ENCODE measurements around the gene SCYL3. TPM values are rescaled to one million over a fixed set of nuclear protein-coding genes. Genes with fewer than 3 reads are reported as not detected.

SCYL3 gene
- total and polyA plus RNA-seq, 8 donors, result 9.5 to 23.6 (median 20.2) TPM

GRCh38 chr1:169931795-169932231 lies 38.1 kb upstream of the SCYL3 start:
- no peak for ATAC-seq
- TF ChIP-seq CTCF (IDR thresholded peaks at IDR 0.05), result no peak
- Histone ChIP-seq H3K36me3 (no peaks in the 10 kb centered on the region), H3K9me3 (no peaks in the 10 kb centered on the region), H3K4me1 (no peaks in the 10 kb centered on the region), H3K27ac (no peak overlapping the region), H3K27me3 (no peaks in the 10 kb centered on the region), H3K4me3 (no peak overlapping the region)
- DNase-seq, result no peak
- intact Hi-C loops (cut with DNase I), result no loop called here

- Histone ChIP-seq H3K9me3 (no peaks in the 10 kb centered on the region), H3K4me3 (no peak overlapping the region), H3K4me1 (no peaks in the 10 kb centered on the region), H3K27me3 (no peaks in the 10 kb centered on the region), H3K27ac (no peak overlapping the region), H3K36me3 (no peaks in the 10 kb centered on the region)
- no peak for DNase-seq
- ATAC-seq, result no peak
- TF ChIP-seq CTCF (IDR thresholded peaks at IDR 0.05), result no peak
- intact Hi-C loops (cut with DNase I), result no loop called here
These were observed 35.5 kb upstream of the SCYL3 start for GRCh38 chr1:169929210-169929526.

GRCh38 chr1:169928438-169929209 lies 34.9 kb upstream of the SCYL3 start:
- peak; percentile 32 to 60 for TF ChIP-seq CTCF (IDR thresholded peaks at IDR 0.05)
- ATAC-seq (peak; percentile 66), DNase-seq (peak in 1 of 4 donors; percentile 53)
- Histone ChIP-seq H3K4me1 (no peaks in the 10 kb centered on the region), H3K36me3 (no peaks in the 10 kb centered on the region), H3K27ac (no peak overlapping the region), H3K4me3 (no peak overlapping the region), H3K27me3 (no peaks in the 10 kb centered on the region), H3K9me3 (no peaks in the 10 kb centered on the region)
- intact Hi-C loops (cut with DNase I), result no loop called here

GRCh38 chr1:169925505-169926482 lies 32.1 kb upstream of the SCYL3 start:
- no peak for TF ChIP-seq CTCF (IDR thresholded peaks at IDR 0.05)
- H3K27ac ChIP-seq, result peak overlapping the region in 1 of 2 donors; percentile 8
- H3K4me1 ChIP-seq, result no peaks in the 10 kb centered on the region
- peak; percentile 90 for ATAC-seq
- H3K4me3 ChIP-seq, result no peak overlapping the region
- H3K9me3 ChIP-seq, result no peaks in the 10 kb centered on the region
- intact Hi-C loops (cut with DNase I), result no loop called here
- no peaks in the 10 kb centered on the region for H3K36me3 ChIP-seq
- peak in 1 of 4 donors; percentile 27 for DNase-seq
- no peaks in the 10 kb centered on the region for H3K27me3 ChIP-seq

- Histone ChIP-seq H3K27me3 (no peaks in the 10 kb centered on the region), H3K27ac (no peak overlapping the region), H3K4me3 (no peak overlapping the region), H3K4me1 (no peaks in the 10 kb centered on the region), H3K36me3 (no peaks in the 10 kb centered on the region), H3K9me3 (no peaks in the 10 kb centered on the region)
- intact Hi-C loops (cut with DNase I), result no loop called here
- no peak for TF ChIP-seq CTCF (IDR thresholded peaks at IDR 0.05)
- DNase-seq (no peak), ATAC-seq (no peak)
These were observed 31.1 kb upstream of the SCYL3 start for GRCh38 chr1:169924829-169925228.

All from left lung (tissue), 10 donors.